ENCODE measurements around the gene KDM2A. TPM values are rescaled to one million over a fixed set of nuclear protein-coding genes. Genes with fewer than 3 reads are reported as not detected.

The KDM2A gene
- total and polyA plus RNA-seq, 2 donors (not counting 3 experiments of a cell fraction or from before 2014, with no cell fraction given), result 72.2 to 79.5 TPM

DNA sequence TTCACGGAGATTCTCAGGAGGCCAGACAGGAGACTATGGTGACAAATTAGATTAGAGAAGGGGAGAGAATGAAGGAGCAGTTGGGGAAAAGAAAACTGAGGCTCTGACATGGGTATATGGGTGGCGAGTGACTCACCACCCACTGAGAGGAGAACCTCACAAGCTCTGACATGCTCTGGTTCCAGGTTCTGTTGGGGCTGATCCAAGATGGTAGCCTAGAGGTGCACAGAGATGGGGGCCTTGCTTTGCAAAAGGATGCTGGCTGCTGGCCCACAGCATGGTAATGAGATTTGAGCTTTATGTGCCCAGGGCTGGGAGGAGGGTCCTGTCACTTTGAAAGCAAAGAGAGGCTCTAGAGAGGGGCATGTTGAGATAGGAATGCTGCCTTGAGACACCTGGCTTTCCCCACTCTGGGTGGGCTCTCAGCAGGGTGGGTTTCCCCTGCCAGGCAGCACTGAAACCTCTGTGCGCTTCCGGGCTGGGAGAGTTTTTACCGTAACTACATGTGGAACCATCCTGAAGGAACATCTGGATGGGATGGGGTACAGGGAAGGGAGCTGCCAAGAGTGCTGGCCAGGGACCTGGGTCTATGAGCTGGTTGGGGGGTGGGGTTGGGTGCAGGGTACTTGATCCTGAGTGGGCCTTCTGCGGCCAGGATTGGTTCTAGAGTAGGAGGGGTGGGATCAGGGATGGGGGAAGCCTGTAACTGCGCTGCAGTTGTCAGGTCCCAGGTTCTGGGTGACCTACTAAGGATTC, 146.0 kb downstream of the KDM2A start:
- Histone ChIP-seq H3K4me3 (replicated peaks in 1 of 3; ENCODE audit: insufficient read depth in 1 of 3, low read depth in 1 of 3, low read length in 3 of 3) (no peak overlapping the region), H3K79me2 (ENCODE audit: control insufficient read depth, insufficient read depth, low read length) (peaks cover 33% of the 10 kb centered on the region), H3K27me3 (ENCODE audit: control insufficient read depth in 2 of 2, insufficient read depth in 2 of 2, low read length in 2 of 2) (no peaks in the 10 kb centered on the region), H3K9me3 (replicated peaks; ENCODE audit: control insufficient read depth, insufficient read depth, low read length) (no peaks in the 10 kb centered on the region), H3K36me3 (ENCODE audit: control insufficient read depth in 2 of 2, extremely low read depth in 1 of 2, insufficient read depth in 2 of 2, low read length in 2 of 2) (peaks cover 0 to 2% of the 10 kb centered on the region in 2 experiments), H3K27ac (ENCODE audit: insufficient read depth, low read depth, low read length) (no peak overlapping the region), H3K4me1 (ENCODE audit: control insufficient read depth, extremely low read depth, insufficient read depth, low read length) (peaks cover 29% of the 10 kb centered on the region), H4K20me1 (replicated peaks; ENCODE audit: control insufficient read depth, extremely low read depth, insufficient read depth, low read length) (no peaks in the 10 kb centered on the region), H3K4me2 (ENCODE audit: insufficient read depth, low read length) (no peak overlapping the region), H3K9ac (replicated peaks; ENCODE audit: extremely low read depth, insufficient read depth, low read length) (no peak overlapping the region), H3K9me1 (replicated peaks; ENCODE audit: control insufficient read depth, extremely low read depth, insufficient read depth, low read length) (no peaks in the 10 kb centered on the region), H2AFZ (ENCODE audit: low read depth, low read length) (no peak overlapping the region)
- no peak for FAIRE-seq
- dilution Hi-C loops (cut with MboI; ENCODE audit: extremely low pct_ligation_motif_present, low sequenced_read_pairs) (no loop called here), intact Hi-C loops (cut with micrococcal nuclease) (loop anchor here (10.0 kb wide), 1 partner anchor 240 kb away; the partner anchor contains the start of genes CDK2AP2 and PITPNM1)
- TF ChIP-seq GATA2 (IDR thresholded peaks at IDR 0.05; ENCODE audit: insufficient read depth, insufficient read length, low read depth, low read length), result no peak
- TF ChIP-seq FOS (IDR thresholded peaks at IDR 0.05; ENCODE audit: borderline replicate concordance, insufficient read depth, low read length), result no peak
- TF ChIP-seq, protein P1, sequence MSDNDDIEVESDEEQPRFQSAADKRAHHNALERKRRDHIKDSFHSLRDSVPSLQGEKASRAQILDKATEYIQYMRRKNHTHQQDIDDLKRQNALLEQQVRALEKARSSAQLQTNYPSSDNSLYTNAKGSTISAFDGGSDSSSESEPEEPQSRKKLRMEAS (IDR thresholded peaks at IDR 0.05; ENCODE audit: insufficient read depth, insufficient read length), result no peak
- TF ChIP-seq JUN (IDR thresholded peaks at IDR 0.05; ENCODE audit: borderline replicate concordance, insufficient read depth, insufficient read length, low read depth), result no peak
- TF ChIP-seq EZH2 (IDR thresholded peaks at IDR 0.05; ENCODE audit: borderline replicate concordance, low read depth, low read length, severe bottlenecking), result no peak
- TF ChIP-seq POLR2A (IDR thresholded peaks at IDR 0.05; ENCODE audit: low read depth, low read length), result no peak
- TF ChIP-seq, protein P2, sequence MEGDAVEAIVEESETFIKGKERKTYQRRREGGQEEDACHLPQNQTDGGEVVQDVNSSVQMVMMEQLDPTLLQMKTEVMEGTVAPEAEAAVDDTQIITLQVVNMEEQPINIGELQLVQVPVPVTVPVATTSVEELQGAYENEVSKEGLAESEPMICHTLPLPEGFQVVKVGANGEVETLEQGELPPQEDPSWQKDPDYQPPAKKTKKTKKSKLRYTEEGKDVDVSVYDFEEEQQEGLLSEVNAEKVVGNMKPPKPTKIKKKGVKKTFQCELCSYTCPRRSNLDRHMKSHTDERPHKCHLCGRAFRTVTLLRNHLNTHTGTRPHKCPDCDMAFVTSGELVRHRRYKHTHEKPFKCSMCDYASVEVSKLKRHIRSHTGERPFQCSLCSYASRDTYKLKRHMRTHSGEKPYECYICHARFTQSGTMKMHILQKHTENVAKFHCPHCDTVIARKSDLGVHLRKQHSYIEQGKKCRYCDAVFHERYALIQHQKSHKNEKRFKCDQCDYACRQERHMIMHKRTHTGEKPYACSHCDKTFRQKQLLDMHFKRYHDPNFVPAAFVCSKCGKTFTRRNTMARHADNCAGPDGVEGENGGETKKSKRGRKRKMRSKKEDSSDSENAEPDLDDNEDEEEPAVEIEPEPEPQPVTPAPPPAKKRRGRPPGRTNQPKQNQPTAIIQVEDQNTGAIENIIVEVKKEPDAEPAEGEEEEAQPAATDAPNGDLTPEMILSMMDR (IDR thresholded peaks at IDR 0.05; ENCODE audit: extremely low read depth in 1 of 2, insufficient read depth in 1 of 2, low read depth in 1 of 2, low read length in 2 of 2), result no peak
- TF ChIP-seq MYC (IDR thresholded peaks at IDR 0.05; ENCODE audit: low read depth, low read length), result no peak
- no peak for TF ChIP-seq POLR2AphosphoS5 (IDR thresholded peaks at IDR 0.05; ENCODE audit: insufficient read depth, low read depth, low read length)
- DNase-seq (ENCODE audit: low read depth, low spot score), result no peak
- CTCF ChIA-PET, result interaction anchor here (1.4 to 4.9 kb wide), 4 partner anchors 12 to 183 kb away, joined by 5 to 151 read pairs (median 48); no protein-coding TSS in a partner anchor
- POLR2A ChIA-PET, result no interaction called here
- BruUV-seq (replicated peaks), result no TSS peak
